Liver (tissue), 3 donors: Measurements from ENCODE around the gene FEV.

Experiments used
- JUND ChIP-seq, 2 donors: IDR thresholded peaks; 2 replicates each; pipeline ENCODE4 v1.6.1; 2016; ENCODE audit warnings: antibody characterized with exemption in 2 of 2
- RAD21 ChIP-seq, 2 donors: IDR thresholded peaks; 2 replicates each; pipeline ENCODE4 v1.6.1; 2016; ENCODE audit warnings: antibody characterized with exemption in 2 of 2, mild to moderate bottlenecking in 2 of 2
- RXRA ChIP-seq, 2 donors: IDR thresholded peaks; 2 replicates each; pipeline ENCODE4 v1.6.1; 2017 to 2018; ENCODE audit warnings: antibody characterized with exemption in 2 of 2, mild to moderate bottlenecking in 1 of 2
- SP1 ChIP-seq: IDR thresholded peaks from 2 replicates; pipeline ENCODE4 v1.6.1; 2018; ENCODE audit warnings: antibody characterized with exemption, mild to moderate bottlenecking
- TAF1 ChIP-seq: conservative IDR thresholded peaks from 2 replicates; pipeline ENCODE4 v1.6.1; 2016; ENCODE audit warnings: antibody characterized with exemption, mild to moderate bottlenecking
- YY1 ChIP-seq: IDR thresholded peaks from 2 replicates; pipeline ENCODE4 v1.6.1; 2016; ENCODE audit warnings: antibody characterized with exemption, mild to moderate bottlenecking
- TF ChIP-seq, protein P1 (sequence below): fragments of 150-350 bp; IDR thresholded peaks from 2 replicates; pipeline ENCODE4 v1.5.1; 2017; ENCODE audit warnings: improper control_type of control experiment, low read depth, low read length; ENCODE audit not compliant: missing input control
- TF ChIP-seq, protein P2 (sequence below): IDR thresholded peaks from 2 replicates; pipeline ENCODE4 v1.6.1; 2016; ENCODE audit warnings: antibody characterized with exemption
- TF ChIP-seq, protein P3 (sequence below): IDR thresholded peaks from 2 replicates; pipeline ENCODE4 v1.6.1; 2016; ENCODE audit warnings: antibody characterized with exemption, mild to moderate bottlenecking
- TF ChIP-seq, protein P4 (sequence below): IDR thresholded peaks from 2 replicates; pipeline ENCODE4 v1.6.1; 2016; ENCODE audit warnings: antibody characterized with exemption
- donor health status: healthy.
- donor health status: healthy.

DNA sequence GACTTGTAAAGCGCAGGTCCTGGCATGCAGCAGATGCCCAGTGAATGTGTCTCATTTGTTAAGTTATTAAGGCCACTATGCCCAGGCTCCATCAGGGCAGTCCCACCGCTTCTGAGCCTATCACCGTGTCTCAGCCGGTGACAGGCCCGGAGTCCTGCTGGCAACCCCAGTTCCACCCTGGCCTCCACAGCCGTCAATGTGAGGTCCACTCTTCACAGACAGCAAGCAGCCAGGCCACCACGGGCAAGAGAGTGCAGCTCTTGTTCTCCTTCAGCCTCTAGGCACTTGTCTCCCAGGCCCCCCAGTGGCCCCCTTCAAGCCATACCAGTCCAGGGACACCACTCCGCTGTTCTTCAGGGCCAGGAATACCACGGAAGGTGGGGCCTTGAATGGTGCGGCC is 33.7 kb upstream of the FEV start:
- no peak for TF ChIP-seq RAD21 (IDR thresholded peaks at IDR 0.05)
- no peak for TF ChIP-seq TAF1
- no peak for TF ChIP-seq JUND (IDR thresholded peaks at IDR 0.05)
- TF ChIP-seq, protein P1, sequence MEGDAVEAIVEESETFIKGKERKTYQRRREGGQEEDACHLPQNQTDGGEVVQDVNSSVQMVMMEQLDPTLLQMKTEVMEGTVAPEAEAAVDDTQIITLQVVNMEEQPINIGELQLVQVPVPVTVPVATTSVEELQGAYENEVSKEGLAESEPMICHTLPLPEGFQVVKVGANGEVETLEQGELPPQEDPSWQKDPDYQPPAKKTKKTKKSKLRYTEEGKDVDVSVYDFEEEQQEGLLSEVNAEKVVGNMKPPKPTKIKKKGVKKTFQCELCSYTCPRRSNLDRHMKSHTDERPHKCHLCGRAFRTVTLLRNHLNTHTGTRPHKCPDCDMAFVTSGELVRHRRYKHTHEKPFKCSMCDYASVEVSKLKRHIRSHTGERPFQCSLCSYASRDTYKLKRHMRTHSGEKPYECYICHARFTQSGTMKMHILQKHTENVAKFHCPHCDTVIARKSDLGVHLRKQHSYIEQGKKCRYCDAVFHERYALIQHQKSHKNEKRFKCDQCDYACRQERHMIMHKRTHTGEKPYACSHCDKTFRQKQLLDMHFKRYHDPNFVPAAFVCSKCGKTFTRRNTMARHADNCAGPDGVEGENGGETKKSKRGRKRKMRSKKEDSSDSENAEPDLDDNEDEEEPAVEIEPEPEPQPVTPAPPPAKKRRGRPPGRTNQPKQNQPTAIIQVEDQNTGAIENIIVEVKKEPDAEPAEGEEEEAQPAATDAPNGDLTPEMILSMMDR = no peak
- no peak for TF ChIP-seq SP1
- TF ChIP-seq, protein P2, sequence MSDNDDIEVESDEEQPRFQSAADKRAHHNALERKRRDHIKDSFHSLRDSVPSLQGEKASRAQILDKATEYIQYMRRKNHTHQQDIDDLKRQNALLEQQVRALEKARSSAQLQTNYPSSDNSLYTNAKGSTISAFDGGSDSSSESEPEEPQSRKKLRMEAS = no peak
- TF ChIP-seq, protein P3, sequence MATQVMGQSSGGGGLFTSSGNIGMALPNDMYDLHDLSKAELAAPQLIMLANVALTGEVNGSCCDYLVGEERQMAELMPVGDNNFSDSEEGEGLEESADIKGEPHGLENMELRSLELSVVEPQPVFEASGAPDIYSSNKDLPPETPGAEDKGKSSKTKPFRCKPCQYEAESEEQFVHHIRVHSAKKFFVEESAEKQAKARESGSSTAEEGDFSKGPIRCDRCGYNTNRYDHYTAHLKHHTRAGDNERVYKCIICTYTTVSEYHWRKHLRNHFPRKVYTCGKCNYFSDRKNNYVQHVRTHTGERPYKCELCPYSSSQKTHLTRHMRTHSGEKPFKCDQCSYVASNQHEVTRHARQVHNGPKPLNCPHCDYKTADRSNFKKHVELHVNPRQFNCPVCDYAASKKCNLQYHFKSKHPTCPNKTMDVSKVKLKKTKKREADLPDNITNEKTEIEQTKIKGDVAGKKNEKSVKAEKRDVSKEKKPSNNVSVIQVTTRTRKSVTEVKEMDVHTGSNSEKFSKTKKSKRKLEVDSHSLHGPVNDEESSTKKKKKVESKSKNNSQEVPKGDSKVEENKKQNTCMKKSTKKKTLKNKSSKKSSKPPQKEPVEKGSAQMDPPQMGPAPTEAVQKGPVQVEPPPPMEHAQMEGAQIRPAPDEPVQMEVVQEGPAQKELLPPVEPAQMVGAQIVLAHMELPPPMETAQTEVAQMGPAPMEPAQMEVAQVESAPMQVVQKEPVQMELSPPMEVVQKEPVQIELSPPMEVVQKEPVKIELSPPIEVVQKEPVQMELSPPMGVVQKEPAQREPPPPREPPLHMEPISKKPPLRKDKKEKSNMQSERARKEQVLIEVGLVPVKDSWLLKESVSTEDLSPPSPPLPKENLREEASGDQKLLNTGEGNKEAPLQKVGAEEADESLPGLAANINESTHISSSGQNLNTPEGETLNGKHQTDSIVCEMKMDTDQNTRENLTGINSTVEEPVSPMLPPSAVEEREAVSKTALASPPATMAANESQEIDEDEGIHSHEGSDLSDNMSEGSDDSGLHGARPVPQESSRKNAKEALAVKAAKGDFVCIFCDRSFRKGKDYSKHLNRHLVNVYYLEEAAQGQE = no peak
- no peak for TF ChIP-seq YY1
- no peak for TF ChIP-seq RXRA (IDR thresholded peaks at IDR 0.05)
- TF ChIP-seq, protein P4, sequence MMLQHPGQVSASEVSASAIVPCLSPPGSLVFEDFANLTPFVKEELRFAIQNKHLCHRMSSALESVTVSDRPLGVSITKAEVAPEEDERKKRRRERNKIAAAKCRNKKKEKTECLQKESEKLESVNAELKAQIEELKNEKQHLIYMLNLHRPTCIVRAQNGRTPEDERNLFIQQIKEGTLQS = no peak
